Measurements from ENCODE around the gene SMC6. TPM values are rescaled to one million over a fixed set of nuclear protein-coding genes. Genes with fewer than 3 reads are reported as not detected.
A peak's percentile ranks its signal among the peaks of the same experiment; 100 is the strongest.

The SMC6 gene
- total RNA-seq, 1 experiment from 2014 or later = 40.3 TPM

GRCh38 chr2:17749753-17750438 is 3.7 kb downstream of the SMC6 start:
- no peak overlapping the region for H2AFZ ChIP-seq (ENCODE audit: low read length)
- Mint-ChIP-seq H3K27me3 (ENCODE audit: low read depth) (no peaks in the 10 kb centered on the region), H3K27ac (peak overlapping the region in 1 of 3 experiments; percentile 77; a peak in 3 of 7 replicates), H3K4me3 (no peak overlapping the region; a peak in 1 of 5 replicates), H3K9me3 (no peaks in the 10 kb centered on the region), H3K36me3 (ENCODE audit: insufficient read depth in 1 of 3, low read depth in 3 of 3) (peaks cover 1 to 11% (median 7%) of the 10 kb centered on the region in 3 experiments; a peak in 6 of 7 replicates), H3K4me1 (peaks cover 39 to 45% of the 10 kb centered on the region in 2 experiments)
- no peak overlapping the region for H3K18ac ChIP-seq (ENCODE audit: insufficient read length, low read depth, low read length)
- no peaks in the 10 kb centered on the region for H3K9me3 ChIP-seq (ENCODE audit: control insufficient read depth, low read depth, low read length)
- TF ChIP-seq CTCF (conservative IDR thresholded peaks at IDR 0.05) = no peak
- WGBS (ENCODE audit: extremely low coverage, insufficient read length, low lambda C conversion rate) = no CpG with 5 or more reads among the region's 2 CpGs
- H4K20me1 ChIP-seq (ENCODE audit: control insufficient read depth, insufficient read depth, insufficient read length) = no peaks in the 10 kb centered on the region
- H3K56ac ChIP-seq (ENCODE audit: insufficient read length, low read depth, low read length) = no peak overlapping the region
- peaks cover 3% of the 10 kb centered on the region for H3K79me1 ChIP-seq (ENCODE audit: insufficient read depth, low read depth, low read length, poor library complexity, severe bottlenecking)
- no peak for DNase-seq
- no peak overlapping the region for H3K4me2 ChIP-seq (ENCODE audit: insufficient read depth, insufficient read length, low read length)
- H3K23me2 ChIP-seq (ENCODE audit: insufficient read length, low read depth, low read length, poor library complexity, severe bottlenecking) = peaks cover 8% of the 10 kb centered on the region
- no peak overlapping the region for H3K4ac ChIP-seq (ENCODE audit: low read depth, low read length)
- H4K8ac ChIP-seq (replicated peaks; ENCODE audit: insufficient read length, low read depth, low read length) = no peak overlapping the region
- no peaks in the 10 kb centered on the region for H3K27me3 ChIP-seq (ENCODE audit: insufficient read depth, low read length)
- no peak overlapping the region for H3T11ph ChIP-seq (ENCODE audit: low read length)
- no peak overlapping the region for H2BK5ac ChIP-seq (ENCODE audit: insufficient read length, low read length)
- no peak overlapping the region for H2BK12ac ChIP-seq (ENCODE audit: insufficient read length, low read depth, low read length)
- no peak overlapping the region for H3K27ac ChIP-seq (ENCODE audit: insufficient read length, low read depth, low read length)
- peaks cover 10% of the 10 kb centered on the region for H3K4me1 ChIP-seq (ENCODE audit: insufficient read depth, low read length)
- H2BK120ac ChIP-seq (ENCODE audit: low read depth, low read length, poor library complexity, severe bottlenecking) = no peak overlapping the region
- no peak overlapping the region for H3K9ac ChIP-seq (ENCODE audit: extremely low read depth, insufficient read length, low read length)
- H2BK20ac ChIP-seq (ENCODE audit: low read depth, low read length, poor library complexity, severe bottlenecking) = no peak overlapping the region
- H2AK5ac ChIP-seq (ENCODE audit: insufficient read length, low read length) = no peak overlapping the region
- no peak overlapping the region for H4K5ac ChIP-seq (ENCODE audit: insufficient read length, low read depth, low read length)
- H4K91ac ChIP-seq (ENCODE audit: insufficient read length, low read depth, low read length) = no peak overlapping the region
- H2BK15ac ChIP-seq (ENCODE audit: low read depth, low read length) = no peak overlapping the region
- no peak overlapping the region for H3K23ac ChIP-seq (ENCODE audit: insufficient read length, low read depth, low read length)
- H3K14ac ChIP-seq (ENCODE audit: insufficient read depth, low read length) = no peak overlapping the region
- H3K79me2 ChIP-seq (ENCODE audit: insufficient read depth, low read length) = peaks cover 22% of the 10 kb centered on the region; the same call in 1 of the 2 replicates
